Mucosa of stomach (tissue), 1 donor: ENCODE results near the gene ARID1A.

Experiments used
- H3K27me3 ChIP-seq: one replicate; pipeline ENCODE4 v1.7.0; 2013; ENCODE audit warnings: mild to moderate bottlenecking, low read length; ENCODE audit not compliant: control insufficient read depth, insufficient read depth
- H3K36me3 ChIP-seq: one replicate; pipeline ENCODE4 v1.7.0; 2013; ENCODE audit warnings: low read length; ENCODE audit not compliant: control insufficient read depth, insufficient read depth
- H3K4me1 ChIP-seq: one replicate; pipeline ENCODE4 v1.7.0; 2013; ENCODE audit warnings: mild to moderate bottlenecking, low read length; ENCODE audit not compliant: control insufficient read depth, insufficient read depth
- H3K4me3 ChIP-seq: one replicate; pipeline ENCODE4 v1.7.0; 2013; ENCODE audit warnings: low read length
- H3K9ac ChIP-seq: one replicate; pipeline ENCODE4 v1.7.0; 2013; ENCODE audit warnings: mild to moderate bottlenecking, low read length, moderate library complexity
- H3K9me3 ChIP-seq: one replicate; pipeline ENCODE4 v1.7.0; 2013; ENCODE audit warnings: mild to moderate bottlenecking, low read length, moderate library complexity; ENCODE audit not compliant: control insufficient read depth
- donor health status: Pancreatic carcinoma.

ARID1A gene

DNA sequence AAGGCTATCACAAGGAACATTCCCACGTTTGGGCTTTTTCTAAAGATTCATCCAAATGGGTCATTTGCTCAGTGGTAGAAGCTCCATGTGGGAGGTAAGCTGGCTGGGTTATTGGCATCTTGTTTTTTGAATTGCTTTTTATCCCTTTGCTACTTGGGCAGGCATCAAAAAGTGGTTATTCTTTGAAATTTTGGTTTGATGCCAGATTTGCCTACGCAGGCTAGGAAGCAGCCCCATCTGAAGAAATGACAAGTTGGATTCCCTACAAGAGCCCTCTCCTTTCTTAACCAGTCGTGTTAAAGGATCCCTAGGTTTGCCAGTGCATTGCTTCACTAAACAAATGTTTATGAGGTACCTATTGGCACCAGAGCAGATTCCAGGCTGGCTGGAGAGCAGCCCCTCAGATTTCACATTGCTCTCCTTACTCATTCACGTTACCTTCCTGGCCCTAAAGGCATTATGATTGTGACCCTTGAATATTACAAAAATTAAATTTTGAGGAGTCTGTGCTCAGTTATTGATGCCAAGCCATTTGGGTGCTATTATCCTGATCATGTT, 38.8 kb downstream of the ARID1A start:
- peaks cover 10% of the 10 kb centered on the region for H3K36me3 ChIP-seq
- H3K9me3 ChIP-seq: no peaks in the 10 kb centered on the region
- no peak overlapping the region for H3K9ac ChIP-seq
- H3K27me3 ChIP-seq: no peaks in the 10 kb centered on the region
- no peaks in the 10 kb centered on the region for H3K4me1 ChIP-seq
- no peak overlapping the region for H3K4me3 ChIP-seq

DNA sequence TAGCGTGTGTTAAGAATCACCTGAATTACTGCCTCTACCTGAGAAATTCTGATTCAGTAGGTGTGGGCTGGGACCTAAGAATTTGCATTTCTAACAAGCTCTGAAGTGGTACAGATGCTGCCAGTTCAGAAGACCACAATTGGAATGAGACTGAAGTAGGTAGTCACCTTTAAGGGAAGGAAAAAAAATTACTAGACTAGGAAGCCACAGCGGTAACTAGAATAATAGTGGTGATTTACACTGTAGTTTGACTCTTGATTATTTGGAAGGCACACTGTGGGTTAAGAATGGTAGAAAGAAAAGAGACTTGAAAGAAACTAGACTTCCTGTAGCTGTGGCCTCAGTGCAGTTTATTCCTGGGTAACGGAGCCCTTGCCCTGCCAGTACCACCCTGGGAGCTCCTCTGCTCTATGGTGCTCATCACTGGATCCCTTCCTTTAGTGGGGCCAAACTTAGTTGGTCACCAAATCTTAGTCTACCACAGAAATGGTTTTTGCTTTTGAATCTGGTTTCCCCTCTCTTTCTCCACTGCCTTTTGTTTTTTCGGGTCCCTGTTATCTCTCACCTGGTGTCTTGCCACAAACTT, 43.6 kb downstream of the ARID1A start:
- Histone ChIP-seq H3K9me3 (no peaks in the 10 kb centered on the region), H3K36me3 (peaks cover 5% of the 10 kb centered on the region), H3K4me1 (peaks cover 7% of the 10 kb centered on the region), H3K27me3 (no peaks in the 10 kb centered on the region), H3K9ac (no peak overlapping the region), H3K4me3 (no peak overlapping the region)

- no peak overlapping the region for H3K9ac ChIP-seq
- H3K4me3 ChIP-seq: no peak overlapping the region
- no peaks in the 10 kb centered on the region for H3K9me3 ChIP-seq
- H3K27me3 ChIP-seq: no peaks in the 10 kb centered on the region
- peaks cover 5% of the 10 kb centered on the region for H3K36me3 ChIP-seq
- H3K4me1 ChIP-seq: peaks cover 7% of the 10 kb centered on the region
Observed at GRCh38 chr1:26740023-26740634, 44.3 kb downstream of the ARID1A start.

DNA sequence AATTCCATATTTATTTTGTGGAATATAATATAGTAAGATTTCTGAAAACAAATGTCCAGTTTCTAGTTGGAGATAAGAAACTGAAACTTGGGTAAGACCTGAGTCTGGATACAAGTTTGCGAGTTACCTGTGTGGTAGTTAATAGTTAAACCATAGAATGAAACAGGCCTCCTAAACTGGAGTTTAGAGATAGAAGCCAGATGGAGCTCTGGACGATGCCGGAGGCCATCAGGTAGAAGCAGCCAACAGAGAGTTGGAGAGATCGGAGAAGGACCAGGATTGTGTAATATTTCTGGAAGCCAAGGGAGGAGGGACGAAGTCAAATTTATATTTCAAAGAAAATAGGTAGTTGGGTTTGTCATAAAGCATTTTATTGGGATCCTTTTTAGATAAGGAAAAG, 45.1 kb downstream of the ARID1A start:
- Histone ChIP-seq H3K36me3 (no peaks in the 10 kb centered on the region), H3K9ac (no peak overlapping the region), H3K4me1 (peaks cover 7% of the 10 kb centered on the region), H3K9me3 (no peaks in the 10 kb centered on the region), H3K27me3 (no peaks in the 10 kb centered on the region), H3K4me3 (no peak overlapping the region)

- no peaks in the 10 kb centered on the region for H3K9me3 ChIP-seq
- no peak overlapping the region for H3K4me3 ChIP-seq
- peaks cover 7% of the 10 kb centered on the region for H3K4me1 ChIP-seq
- H3K36me3 ChIP-seq: no peaks in the 10 kb centered on the region
- no peaks in the 10 kb centered on the region for H3K27me3 ChIP-seq
- H3K9ac ChIP-seq: no peak overlapping the region
Observed at GRCh38 chr1:26743426-26744059, 47.7 kb downstream of the ARID1A start.

DNA sequence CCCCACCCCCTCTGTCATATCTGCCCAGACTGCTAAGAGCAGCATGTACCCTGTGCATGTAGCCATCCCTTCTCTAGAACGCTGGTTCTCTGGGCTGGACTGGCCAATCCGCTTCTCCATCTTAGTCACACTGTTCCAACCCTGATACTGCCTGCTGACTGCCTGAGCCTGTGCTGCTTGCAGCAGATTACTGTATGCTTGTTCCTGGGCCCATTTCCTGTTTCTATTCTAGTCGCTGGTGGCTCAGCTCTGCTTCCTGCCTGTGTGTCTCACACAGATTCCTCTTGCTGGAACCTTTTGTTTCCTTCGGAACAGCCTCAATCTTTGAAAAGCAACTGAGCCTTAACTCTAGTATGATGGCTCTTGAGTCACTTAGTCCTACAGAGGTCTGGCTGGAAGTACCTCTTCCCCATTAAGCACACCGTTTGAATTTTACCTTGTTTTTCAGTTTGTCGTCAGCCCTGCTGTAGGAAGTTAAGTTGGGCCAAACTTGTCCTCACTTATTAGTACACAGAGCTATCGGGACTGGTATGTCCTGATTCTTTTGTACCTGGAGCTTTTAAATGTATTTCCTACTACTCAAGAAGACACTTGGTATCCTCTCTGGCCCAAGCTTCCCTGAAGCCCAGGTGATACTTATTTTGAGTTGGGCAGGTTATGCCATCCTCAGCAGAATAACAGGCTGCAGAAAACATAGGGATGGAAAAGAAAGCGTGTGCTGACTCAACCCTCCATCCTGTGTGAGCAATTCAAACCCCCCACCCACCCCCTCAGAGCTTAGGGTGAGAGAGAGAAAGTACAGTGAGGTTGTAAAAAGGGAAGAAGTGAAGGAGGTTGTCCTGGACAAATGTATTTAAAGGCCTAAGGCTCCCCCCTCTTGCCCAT, 48.5 kb downstream of the ARID1A start:
- H3K9me3 ChIP-seq: no peaks in the 10 kb centered on the region
- no peaks in the 10 kb centered on the region for H3K27me3 ChIP-seq
- H3K4me1 ChIP-seq: peaks cover 7% of the 10 kb centered on the region
- no peak overlapping the region for H3K4me3 ChIP-seq
- no peaks in the 10 kb centered on the region for H3K36me3 ChIP-seq
- H3K9ac ChIP-seq: no peak overlapping the region

DNA sequence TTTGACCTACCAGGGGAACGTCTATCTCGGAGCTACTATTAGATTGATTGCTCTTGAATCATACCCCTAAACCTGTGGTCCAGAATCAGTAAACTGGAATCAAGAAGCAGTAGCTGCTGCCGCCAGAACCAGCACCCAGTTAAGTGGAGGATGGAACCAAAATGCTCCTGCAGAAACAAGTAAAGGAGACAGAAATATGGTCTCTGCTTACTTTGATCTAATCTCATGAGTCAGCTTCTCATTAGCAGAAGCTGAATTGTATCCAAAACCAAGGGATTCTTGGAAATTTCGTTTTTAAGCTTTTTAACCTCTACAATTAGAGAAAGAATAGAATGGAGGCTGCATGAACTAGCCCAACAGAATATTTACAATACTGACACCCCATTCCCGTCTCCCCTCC, 49.4 kb downstream of the ARID1A start:
- H3K9me3 ChIP-seq: no peaks in the 10 kb centered on the region
- no peaks in the 10 kb centered on the region for H3K27me3 ChIP-seq
- no peak overlapping the region for H3K4me3 ChIP-seq
- H3K9ac ChIP-seq: no peak overlapping the region
- H3K4me1 ChIP-seq: peaks cover 8% of the 10 kb centered on the region
- H3K36me3 ChIP-seq: peaks cover 2% of the 10 kb centered on the region

DNA sequence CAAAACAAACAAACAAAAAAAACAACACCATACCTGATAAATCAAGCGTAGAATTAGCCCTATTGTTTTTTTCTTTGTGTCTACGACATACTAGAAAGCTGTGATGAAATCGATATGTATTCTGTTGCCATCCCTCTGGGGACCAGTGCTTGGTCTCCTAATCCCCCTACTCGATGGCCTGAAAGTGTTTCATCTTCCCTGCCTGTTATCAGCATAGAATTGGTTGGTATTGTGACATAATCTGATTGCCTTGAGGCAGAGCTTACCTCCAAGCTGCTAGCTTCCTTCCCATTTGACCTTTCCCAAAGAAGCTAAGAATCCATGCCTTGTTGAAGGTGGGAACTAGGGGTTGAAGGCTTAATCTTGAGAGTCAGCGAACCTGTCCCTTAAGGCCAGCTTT, 51.2 kb downstream of the ARID1A start:
- Histone ChIP-seq H3K27me3 (no peaks in the 10 kb centered on the region), H3K36me3 (peaks cover 3% of the 10 kb centered on the region), H3K4me1 (peaks cover 7% of the 10 kb centered on the region), H3K4me3 (no peak overlapping the region), H3K9me3 (no peaks in the 10 kb centered on the region), H3K9ac (no peak overlapping the region)

DNA sequence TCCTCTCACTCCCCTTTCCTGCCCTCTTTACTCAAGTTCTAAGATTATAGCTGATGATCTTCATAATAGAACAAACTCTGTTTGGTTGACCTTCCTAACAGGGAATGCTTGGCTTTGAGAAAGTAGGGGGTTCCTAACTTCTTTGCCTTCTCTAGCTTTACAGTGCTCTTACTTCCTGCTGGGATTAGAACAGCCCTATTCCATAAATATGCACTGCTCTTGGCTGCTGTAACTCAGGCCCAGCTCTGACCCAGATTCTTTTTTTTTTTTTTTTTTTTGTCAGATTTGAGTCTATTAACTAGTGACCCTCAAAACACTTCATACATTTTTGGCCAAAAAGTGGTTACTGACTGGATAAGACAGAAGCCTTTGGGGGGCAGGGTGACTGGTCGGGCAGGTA, 52.5 kb downstream of the ARID1A start:
- Histone ChIP-seq H3K4me3 (no peak overlapping the region), H3K36me3 (peaks cover 3% of the 10 kb centered on the region), H3K9ac (no peak overlapping the region), H3K27me3 (no peaks in the 10 kb centered on the region), H3K4me1 (peaks cover 7% of the 10 kb centered on the region), H3K9me3 (no peaks in the 10 kb centered on the region)

DNA sequence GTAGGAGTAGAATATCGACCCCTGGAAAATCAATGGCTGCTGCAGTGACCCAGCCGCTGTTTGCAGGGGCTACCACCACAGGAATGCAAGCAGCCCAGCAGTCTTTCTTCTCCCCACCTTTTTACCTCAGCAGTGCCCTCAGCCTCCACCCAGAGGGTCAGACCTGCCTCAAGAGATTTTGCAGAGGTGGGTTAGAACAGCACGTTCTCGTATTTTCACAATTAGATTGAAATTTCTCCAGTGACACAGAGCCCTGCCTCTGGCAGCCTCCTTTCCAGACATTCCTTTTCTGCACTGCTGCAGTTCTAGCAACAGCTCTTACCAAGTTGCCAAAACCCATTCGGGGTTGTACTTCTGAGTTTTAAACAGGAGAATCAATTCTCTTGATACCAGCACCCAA, 53.6 kb downstream of the ARID1A start:
- Histone ChIP-seq H3K27me3 (no peaks in the 10 kb centered on the region), H3K9me3 (no peaks in the 10 kb centered on the region), H3K4me3 (no peak overlapping the region), H3K9ac (no peak overlapping the region), H3K4me1 (peaks cover 7% of the 10 kb centered on the region), H3K36me3 (peaks cover 3% of the 10 kb centered on the region)

DNA sequence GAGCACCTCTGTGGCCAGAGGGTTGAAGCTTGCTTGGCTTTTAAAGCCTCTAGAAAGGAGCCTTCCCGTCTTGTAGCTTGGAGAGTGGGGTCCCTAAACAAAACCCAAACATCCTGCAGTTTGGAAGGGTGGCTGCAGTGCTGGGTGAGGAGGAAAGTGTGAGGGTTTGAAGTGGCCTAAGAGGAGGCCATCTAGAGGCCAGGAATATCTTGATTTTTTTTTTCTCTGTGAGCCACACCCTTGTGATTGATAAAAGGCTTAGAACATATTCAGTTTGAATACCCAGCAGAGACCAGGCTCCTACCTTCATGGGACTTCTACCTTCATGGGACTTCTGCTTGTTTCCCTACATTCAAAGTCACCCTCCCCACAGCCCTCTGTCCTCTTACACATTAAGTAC, 54.6 kb downstream of the ARID1A start:
- Histone ChIP-seq H3K4me3 (no peak overlapping the region), H3K27me3 (no peaks in the 10 kb centered on the region), H3K9ac (no peak overlapping the region), H3K4me1 (peaks cover 7% of the 10 kb centered on the region), H3K9me3 (no peaks in the 10 kb centered on the region), H3K36me3 (peaks cover 3% of the 10 kb centered on the region)

DNA sequence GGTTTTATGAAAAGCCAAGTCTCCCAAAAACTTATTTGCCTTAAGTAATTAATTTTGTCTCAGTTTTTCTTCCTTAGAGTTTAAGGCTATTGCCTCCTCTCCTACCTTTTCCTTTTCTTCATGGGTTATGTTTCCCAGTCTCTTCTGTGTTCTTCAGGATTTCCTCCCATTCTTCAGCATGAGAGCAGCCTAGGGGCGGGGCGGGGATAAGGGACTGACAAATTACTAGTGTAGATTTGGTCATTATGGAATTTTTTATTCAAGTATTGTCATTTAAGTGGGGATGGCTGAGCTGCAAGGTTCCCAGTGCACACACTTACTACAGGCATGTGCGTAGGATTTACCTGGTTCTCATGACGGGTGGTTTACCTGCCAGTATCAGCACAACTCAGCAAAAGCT, 56.7 kb downstream of the ARID1A start:
- Histone ChIP-seq H3K9me3 (no peaks in the 10 kb centered on the region), H3K4me3 (no peak overlapping the region), H3K36me3 (peaks cover 3% of the 10 kb centered on the region), H3K4me1 (peaks cover 7% of the 10 kb centered on the region), H3K9ac (no peak overlapping the region), H3K27me3 (no peaks in the 10 kb centered on the region)
